ENCODE results near the gene HAP1.
"Not testable (repeated sequence)": the region's sequence is repeated elsewhere in the genome, so short reads cannot be mapped to it uniquely, and the experiment has no call there.

The HAP1 gene

DNA sequence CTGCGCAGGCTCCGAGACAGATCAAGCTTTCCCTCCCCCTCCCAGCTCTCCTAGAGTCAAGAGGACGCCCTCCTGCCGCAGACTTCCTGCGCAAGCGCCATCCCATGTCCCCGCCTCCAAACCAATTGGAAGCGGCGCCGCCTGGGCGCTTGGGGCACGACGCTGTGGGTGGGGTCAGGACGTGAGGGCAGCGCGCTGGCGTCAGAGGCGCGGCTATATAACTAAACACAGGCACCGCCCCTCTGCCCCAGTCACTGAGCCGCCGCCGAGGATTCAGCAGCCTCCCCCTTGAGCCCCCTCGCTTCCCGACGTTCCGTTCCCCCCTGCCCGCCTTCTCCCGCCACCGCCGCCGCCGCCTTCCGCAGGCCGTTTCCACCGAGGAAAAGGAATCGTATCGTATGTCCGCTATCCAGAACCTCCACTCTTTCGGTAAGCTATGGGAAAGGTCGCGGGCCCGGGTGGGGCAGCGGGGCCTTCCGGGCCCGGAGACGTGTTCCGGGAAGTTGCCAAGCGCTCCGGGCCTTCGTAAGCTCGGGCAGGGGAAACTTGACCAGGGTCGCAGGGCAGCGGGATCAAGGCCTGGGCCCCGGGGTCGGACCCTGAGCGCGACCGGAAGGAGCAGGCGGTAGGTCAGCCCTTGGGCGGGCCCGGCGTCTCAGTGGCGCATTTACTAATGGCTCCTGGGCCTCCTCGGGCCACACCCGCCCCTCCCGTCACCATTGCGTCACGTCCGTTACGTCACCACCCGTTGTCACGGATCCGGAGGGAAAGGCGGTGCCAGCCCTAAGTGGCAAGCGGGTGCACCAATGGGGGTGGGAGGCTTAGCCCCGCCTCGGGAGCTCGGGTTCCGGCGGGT, 45.6 kb downstream of the HAP1 start, which contains the start of gene EIF1:
Gene EIF1 (plus strand): TSS at position 245 of the 856 bp plus-strand sequence. CDS start 154 bp downstream, at position 399.
- DNase-seq, result peak; percentile 100

DNA sequence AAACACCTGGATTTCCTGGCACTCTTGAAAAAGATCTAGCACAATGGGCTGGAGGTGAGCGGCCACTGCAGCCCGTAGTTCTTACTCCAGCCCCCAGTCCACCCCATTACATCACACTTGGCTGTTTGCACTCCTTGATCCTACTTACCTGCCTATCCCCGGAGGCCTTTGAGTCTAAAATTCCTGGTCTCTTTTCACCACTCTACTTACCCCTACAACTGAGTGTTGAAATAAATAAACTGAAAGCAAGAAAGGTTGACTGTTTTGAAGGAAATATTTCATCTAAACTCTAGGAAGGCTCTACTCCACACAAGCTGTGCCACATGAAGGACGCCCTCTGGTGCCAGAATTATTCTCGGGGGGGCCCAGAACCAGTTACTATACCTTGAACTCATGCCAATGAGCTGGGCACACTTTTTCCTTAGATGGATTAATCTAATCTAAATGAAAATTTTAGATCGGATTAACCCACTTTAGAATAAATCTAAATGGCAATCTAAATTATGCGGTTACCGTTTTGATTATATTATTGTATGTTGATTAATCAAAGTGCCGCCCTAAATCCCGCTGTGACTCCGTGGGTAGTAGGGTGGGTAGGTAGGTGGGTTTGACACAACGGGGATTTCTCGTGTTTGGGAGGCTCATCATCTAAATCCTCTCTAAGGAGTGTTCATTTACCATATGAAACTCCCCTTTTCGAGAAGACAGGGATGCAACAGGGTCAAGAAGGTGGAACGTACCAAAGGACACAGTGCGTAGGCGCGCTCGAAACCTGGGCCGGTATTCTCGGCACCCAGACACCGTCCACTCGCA, 46.4 kb downstream of the HAP1 start:
- peak; percentile 60 to 68 for DNase-seq

DNA sequence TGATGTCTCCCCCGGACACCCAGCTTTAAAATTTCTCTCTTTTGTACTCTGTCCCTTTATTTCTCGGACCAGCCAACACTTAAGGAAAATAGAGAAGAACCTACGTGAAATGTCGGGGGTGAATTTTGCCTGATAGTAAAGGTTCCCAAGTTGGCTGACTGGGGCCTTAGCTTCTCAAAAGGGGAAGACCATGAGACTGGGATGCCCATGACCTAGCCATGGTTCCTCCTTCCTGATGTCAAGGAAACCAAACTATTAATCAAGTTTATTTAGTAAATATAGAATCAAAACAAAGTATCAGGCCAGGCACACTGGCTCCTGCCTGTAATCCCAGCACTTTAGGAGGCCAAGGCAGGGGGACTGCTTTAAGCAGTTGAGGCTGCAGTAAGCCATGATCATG, 48.2 kb downstream of the HAP1 start:
- no peak for DNase-seq

DNA sequence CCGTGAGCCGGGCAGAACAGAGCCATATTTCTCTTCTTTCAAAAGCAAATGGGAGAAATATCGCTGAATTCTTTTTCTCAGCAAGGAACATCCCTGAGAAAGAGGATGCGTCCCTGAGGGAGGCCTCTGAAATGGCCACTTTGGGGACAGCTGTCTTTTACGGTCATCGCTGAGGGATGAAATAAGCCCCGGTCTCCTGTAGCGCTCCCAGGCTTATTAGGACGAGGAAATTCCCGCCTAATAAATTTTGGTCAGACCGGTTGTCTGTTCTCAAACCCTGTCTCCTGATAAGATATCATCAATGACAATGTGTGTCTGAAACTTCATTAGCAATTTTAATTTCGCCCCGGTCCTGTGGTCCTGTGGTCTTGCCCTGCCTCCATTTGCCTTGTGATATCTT, 48.7 kb downstream of the HAP1 start:
- not testable (repeated sequence) for DNase-seq

DNA sequence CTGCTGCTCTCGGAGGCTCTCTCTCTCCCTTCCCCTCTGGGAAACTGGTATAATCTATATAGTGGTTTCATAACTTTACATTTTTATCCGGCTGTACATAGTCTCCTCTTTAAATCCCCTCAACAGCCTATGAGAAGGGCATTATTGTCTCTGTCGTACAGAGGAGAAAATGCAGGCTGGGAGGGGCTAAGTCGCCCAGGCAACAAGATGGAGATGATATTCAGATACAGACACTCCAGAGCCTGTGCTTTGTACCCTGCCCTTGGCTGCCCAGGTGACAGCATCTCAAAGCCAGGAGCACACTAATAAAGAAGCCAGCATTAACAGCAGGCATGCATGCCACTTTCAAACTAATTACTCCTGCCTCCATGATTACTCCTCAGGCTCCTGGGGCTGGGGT, 50.4 kb downstream of the HAP1 start:
- DNase-seq, result no peak

- DNase-seq, result no peak
Measured at GRCh38 chr17:41683441-41684007, 50.9 kb downstream of the HAP1 start.

GRCh38 chr17:41682631-41683030, 51.8 kb downstream of the HAP1 start:
- DNase-seq, result no peak

DNA sequence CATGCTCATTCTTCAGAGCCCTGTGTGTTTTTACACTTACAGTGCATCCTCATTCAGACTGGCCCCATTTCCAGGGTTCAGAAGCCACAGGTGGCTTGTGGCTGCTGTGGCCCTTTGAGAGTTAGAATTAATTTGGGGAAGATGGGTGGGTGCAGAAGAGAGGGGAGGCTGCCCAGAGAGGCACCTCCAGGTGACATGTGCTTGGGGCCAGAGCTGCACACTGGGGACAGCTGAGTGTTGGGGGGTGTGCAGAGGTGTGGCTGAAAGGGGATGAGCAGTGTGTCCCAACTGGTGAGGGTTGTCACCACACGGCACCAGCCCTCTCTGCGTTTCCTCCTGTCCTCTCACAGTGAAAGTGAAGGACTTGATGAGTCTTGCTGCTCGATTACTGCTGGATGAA, 52.7 kb downstream of the HAP1 start:
- DNase-seq, result no peak

GRCh38 chr17:41680426-41681040, 53.9 kb downstream of the HAP1 start:
- no peak for DNase-seq

DNA sequence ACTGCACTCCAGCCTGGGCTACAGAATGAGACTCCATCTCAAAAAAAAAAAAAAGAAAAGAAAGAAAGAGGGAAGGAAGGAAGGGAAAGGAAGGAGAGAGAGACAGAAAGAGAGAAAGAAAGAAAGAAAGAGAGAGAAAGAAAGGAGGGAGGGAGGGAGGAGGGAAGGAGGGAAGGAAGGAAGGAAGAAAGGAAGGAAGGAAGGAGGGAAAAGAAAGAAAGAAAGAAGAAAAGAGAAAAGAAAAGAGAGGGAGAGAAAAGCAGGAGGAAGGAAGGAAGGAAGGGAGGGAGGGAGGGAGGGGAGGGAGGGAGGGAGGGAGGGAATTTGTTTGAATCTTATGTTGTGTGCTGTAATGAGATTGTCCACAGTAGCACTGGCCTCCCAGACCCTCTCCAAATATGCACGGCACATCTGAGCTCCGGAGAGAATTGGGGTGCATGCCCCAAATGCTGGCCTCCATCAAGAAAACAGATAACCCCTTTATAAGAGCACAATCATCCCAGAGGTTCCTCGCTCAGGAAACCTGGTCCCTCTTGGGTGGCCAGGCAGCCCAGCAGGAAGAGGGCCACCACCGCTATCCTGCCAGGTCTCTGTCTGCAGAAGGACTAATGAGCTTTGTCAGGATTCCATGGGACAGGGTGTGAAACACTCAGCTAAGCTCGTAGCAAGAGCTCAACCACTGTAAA, 54.6 kb downstream of the HAP1 start:
- DNase-seq, result no peak

- peak; percentile 51 to 61 for DNase-seq
Measured at GRCh38 chr17:41678907-41679739, 55.3 kb downstream of the HAP1 start.

DNA sequence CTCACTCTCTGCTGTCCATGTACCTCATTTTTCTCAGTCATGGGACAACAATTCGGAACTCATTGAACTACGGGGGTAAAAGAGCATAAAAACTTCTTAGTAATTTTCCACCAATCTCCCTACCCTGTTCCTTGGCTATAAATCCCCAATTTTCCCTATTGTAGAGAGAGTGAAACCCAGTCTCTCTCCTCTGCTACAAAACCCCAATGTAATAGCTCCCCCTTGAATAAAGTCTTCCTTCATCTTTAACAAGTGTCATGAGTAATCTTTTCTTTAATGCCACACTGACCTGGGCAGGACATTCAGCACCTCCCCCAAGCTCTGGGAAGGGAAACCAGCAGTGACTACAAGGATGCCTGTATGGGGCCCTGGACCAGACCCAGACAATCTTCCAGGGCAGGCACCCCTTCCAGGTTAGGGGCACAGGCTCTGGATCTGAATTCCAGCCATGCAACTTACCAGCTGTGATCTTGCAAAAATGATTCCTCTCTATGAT, 56.0 kb downstream of the HAP1 start:
- DNase-seq, result no peak

- DNase-seq, result no peak
Measured at GRCh38 chr17:41676058-41676419, 58.4 kb downstream of the HAP1 start.

DNA sequence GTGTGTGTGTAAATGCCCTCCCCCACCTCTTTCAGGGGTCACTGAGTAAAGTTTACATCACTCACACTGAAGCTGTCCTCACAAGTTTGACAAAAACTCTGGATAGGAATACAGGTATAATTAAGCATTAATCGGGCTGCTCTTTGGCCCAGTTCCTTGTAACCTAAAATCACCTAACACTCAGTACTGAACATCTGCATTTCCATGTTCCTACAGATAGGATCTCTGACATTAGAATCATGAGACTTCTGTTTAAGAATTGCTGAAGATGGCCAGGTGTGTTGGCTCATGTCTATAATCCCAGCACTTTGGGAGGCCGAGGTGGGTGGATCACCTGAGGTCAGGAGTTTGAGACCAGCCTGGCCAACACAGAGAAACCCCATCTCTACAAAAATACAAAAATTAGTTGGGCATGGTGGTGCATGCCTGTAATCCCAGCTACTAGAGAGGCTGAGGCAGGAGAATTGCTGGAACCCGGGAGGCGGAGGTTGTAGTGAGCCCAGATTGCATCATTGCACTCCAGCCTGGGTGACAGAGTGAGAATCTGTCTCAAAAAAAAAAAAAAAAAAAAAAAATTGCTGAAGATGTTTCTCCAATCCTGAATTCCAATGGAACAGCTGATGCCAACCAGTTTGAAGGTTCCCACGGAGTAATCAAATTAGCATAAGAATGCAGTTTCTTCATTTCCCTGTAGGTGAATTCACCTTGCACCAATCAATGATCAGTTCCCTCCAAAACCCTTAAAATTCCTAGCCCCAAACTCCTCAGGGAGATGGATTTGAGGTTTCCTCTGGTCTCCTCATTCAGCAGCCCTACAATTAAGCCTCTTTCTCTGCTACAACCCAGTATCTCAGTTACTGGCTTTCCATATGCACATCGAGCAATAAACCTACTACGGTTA, 59.0 kb downstream of the HAP1 start:
- not testable (repeated sequence) for DNase-seq

Measured in stimulated activated CD4-positive, alpha-beta T cell treated with anti-CD3 and anti-CD28 coated beads, Interleukin-2, amount 100 ng/mL, for 24 hours (primary cell).